Measurements from ENCODE around the gene RFC1.

GRCh38 chr4:39255871-39256270, 110.3 kb downstream of the RFC1 start:
- TF ChIP-seq CTCF (IDR thresholded peaks at IDR 0.05) (no peak), POLR2AphosphoS5 (IDR thresholded peaks at IDR 0.05) (no peak)

Data from prostate gland (tissue), 2 donors.